Measurements from ENCODE around the gene ABCA8. TPM values are rescaled to one million over a fixed set of nuclear protein-coding genes. Genes with fewer than 3 reads are reported as not detected.
A peak's percentile ranks its signal among the peaks of the same experiment; 100 is the strongest.

ABCA8 gene
- total and polyA plus RNA-seq, 7 donors, result 3.7 to 25.3 (median 10.8) TPM

DNA sequence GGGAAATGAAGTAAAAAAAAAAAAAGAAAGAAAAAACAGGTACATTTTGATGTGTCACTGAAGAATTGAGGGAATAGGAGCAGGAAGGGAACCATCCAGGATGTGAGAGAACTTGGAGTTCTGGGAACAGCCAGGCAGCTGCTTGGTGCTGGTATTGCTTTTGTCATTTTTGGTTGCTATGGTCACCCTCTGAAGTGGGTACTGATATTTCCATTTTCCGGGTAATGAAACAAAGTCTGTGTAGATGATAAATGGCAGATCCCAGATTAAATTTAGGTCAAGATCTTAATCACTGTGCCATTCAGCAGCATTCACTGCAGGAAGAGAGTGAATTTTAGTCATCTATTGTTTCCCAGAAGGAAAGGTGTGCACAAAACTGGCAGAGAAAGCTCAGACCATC lies 93.6 kb downstream of the ABCA8 start:
- no peak overlapping the region for H3K27ac ChIP-seq

DNA sequence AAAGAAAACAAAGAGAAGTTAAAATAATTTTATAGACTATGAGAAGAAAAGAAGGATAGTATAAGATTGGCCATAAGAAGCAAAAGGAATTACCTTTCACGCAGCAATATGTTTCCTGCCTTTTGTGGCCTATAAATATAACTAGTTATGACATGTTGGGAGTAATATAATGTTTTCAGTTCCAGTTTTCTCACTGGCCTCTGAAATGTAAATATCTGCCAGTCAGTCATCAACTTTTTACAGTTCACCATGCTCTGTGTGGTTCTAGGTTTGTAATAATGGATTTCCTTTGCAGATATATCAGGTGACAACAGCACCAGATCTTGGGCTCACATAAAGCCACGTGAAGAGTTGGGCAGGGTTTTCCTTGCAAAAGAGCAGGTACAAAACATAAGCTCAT lies 94.3 kb downstream of the ABCA8 start:
- Histone ChIP-seq H3K36me3 (ENCODE audit: insufficient read depth in 1 of 2, low read depth in 1 of 2) (no peaks in the 10 kb centered on the region), H3K27me3 (ENCODE audit: insufficient read depth in 3 of 3, low read length in 2 of 3) (no peaks in the 10 kb centered on the region), H3K9me3 (no peaks in the 10 kb centered on the region), H3K4me3 (no peak overlapping the region), H3K4me1 (no peaks in the 10 kb centered on the region), H3K27ac (no peak overlapping the region)
- ATAC-seq (no peak), DNase-seq (no peak)
- WGBS, 3 donors, result 44 to 49% (median 44%) methylated on average over 2 of the region's 2 CpGs
- TF ChIP-seq, protein P1, sequence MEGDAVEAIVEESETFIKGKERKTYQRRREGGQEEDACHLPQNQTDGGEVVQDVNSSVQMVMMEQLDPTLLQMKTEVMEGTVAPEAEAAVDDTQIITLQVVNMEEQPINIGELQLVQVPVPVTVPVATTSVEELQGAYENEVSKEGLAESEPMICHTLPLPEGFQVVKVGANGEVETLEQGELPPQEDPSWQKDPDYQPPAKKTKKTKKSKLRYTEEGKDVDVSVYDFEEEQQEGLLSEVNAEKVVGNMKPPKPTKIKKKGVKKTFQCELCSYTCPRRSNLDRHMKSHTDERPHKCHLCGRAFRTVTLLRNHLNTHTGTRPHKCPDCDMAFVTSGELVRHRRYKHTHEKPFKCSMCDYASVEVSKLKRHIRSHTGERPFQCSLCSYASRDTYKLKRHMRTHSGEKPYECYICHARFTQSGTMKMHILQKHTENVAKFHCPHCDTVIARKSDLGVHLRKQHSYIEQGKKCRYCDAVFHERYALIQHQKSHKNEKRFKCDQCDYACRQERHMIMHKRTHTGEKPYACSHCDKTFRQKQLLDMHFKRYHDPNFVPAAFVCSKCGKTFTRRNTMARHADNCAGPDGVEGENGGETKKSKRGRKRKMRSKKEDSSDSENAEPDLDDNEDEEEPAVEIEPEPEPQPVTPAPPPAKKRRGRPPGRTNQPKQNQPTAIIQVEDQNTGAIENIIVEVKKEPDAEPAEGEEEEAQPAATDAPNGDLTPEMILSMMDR (IDR thresholded peaks at IDR 0.05), result no peak
- intact Hi-C loops (cut with DNase I), result no loop called here

More for the DNA sequence above, 93.6 kb downstream of the ABCA8 start:
- Histone ChIP-seq H3K4me3 (no peak overlapping the region), H3K4me1 (no peaks in the 10 kb centered on the region), H3K27me3 (ENCODE audit: insufficient read depth in 3 of 3, low read length in 2 of 3) (no peaks in the 10 kb centered on the region), H3K9me3 (no peaks in the 10 kb centered on the region), H3K36me3 (ENCODE audit: insufficient read depth in 1 of 2, low read depth in 1 of 2) (no peaks in the 10 kb centered on the region)
- DNase-seq (no peak), ATAC-seq (no peak)
- intact Hi-C loops (cut with DNase I), result no loop called here
- TF ChIP-seq, protein P1 (IDR thresholded peaks at IDR 0.05), result no peak
- WGBS, 3 donors, result 3 to 6% (median 4%) methylated on average over 1 of the region's 1 CpG

DNA sequence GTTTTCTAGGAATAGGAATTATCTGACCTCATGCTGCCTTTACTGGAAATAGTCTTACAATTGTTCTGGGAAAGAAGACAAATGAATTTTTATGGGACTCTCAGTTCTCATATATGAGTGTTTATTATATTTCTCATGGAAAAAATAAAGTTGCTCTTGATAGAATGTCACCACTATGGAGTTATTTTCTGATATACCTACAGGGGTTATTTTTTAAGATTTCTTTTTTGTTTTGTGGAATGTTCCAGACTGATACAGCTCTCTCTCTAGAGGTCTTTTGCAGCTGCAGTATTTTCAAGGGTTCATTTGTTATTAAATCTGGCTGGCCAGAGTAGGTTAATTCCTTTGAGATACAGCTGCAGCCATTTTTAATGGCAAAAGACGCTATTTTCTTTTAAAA lies 100.7 kb downstream of the ABCA8 start:
- Histone ChIP-seq H3K27ac (no peak overlapping the region), H3K27me3 (ENCODE audit: insufficient read depth in 3 of 3, low read length in 2 of 3) (no peaks in the 10 kb centered on the region), H3K4me1 (no peaks in the 10 kb centered on the region), H3K9me3 (no peaks in the 10 kb centered on the region), H3K4me3 (no peak overlapping the region), H3K36me3 (ENCODE audit: insufficient read depth in 1 of 2, low read depth in 1 of 2) (no peaks in the 10 kb centered on the region)
- no peak for DNase-seq
- 17 to 30% (median 24%) methylated on average over 1 of the region's 1 CpG for WGBS, 3 donors
- TF ChIP-seq, protein P1 (IDR thresholded peaks at IDR 0.05), result no peak
- intact Hi-C loops (cut with DNase I), result no loop called here
- no peak for ATAC-seq

DNA sequence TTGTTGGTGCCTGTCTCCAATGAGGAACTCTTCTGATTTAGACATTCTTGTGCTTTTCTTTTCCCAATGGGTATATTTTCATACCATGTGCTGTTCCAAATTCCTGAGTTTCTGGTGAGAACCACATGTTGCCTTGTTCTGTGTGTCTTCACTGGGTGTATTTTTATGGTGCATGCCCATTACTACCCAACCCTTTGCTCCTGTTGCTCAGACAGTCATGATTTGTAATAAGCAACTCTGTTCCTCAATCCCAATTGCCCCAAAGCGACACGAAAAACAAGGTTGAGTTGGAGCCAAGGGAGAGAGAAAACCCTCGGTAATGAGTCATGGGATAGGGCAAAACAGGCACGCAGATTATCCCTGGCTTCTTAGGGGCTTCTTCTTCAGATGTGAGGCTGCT lies 101.8 kb downstream of the ABCA8 start:
- Histone ChIP-seq H3K27me3 (ENCODE audit: insufficient read depth in 3 of 3, low read length in 2 of 3) (no peaks in the 10 kb centered on the region), H3K4me1 (no peaks in the 10 kb centered on the region), H3K9me3 (no peaks in the 10 kb centered on the region), H3K27ac (no peak overlapping the region), H3K36me3 (ENCODE audit: insufficient read depth in 1 of 2, low read depth in 1 of 2) (no peaks in the 10 kb centered on the region), H3K4me3 (no peak overlapping the region)
- intact Hi-C loops (cut with DNase I), result no loop called here
- WGBS, 3 donors, result 28 to 49% (median 32%) methylated on average over 4 of the region's 4 CpGs
- peak in 1 of 4 donors; percentile 70 for ATAC-seq
- DNase-seq, result no peak
- TF ChIP-seq, protein P1 (IDR thresholded peaks at IDR 0.05), result no peak

DNA sequence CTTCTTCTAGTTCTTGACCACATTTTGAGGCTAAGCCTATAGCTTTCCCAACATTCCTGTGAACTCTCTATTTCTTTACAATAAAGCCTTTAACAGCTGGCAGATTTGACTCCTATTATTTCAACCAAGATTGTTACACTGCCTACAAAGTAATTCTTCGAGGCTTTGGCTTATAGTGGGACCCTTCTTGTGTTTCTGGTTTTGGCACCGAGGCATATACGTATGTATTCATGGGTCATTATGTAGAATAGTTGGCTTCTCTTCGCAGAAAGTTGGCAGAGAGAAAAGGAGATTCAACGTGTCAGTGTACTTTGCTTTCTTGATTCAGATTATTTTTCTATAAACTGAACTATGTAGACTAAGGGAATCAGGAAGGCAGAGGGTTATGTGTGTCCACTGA lies 102.2 kb downstream of the ABCA8 start:
- no peaks in the 10 kb centered on the region for H3K36me3 ChIP-seq (ENCODE audit: insufficient read depth in 1 of 2, low read depth in 1 of 2)
- peaks cover 1% of the 10 kb centered on the region for H3K4me1 ChIP-seq
- DNase-seq, result no peak
- H3K9me3 ChIP-seq, result no peaks in the 10 kb centered on the region
- TF ChIP-seq, protein P1 (IDR thresholded peaks at IDR 0.05), result no peak
- 56 to 63% (median 57%) methylated on average over 5 of the region's 5 CpGs for WGBS, 3 donors
- intact Hi-C loops (cut with DNase I), result no loop called here
- no peak overlapping the region for H3K4me3 ChIP-seq
- ATAC-seq, result no peak
- H3K27me3 ChIP-seq (ENCODE audit: insufficient read depth in 3 of 3, low read length in 2 of 3), result no peaks in the 10 kb centered on the region
- no peak overlapping the region for H3K27ac ChIP-seq

All from psoas muscle (tissue), 8 donors.